Colonic mucosa (tissue), 4 donors: ENCODE measurements around the gene TRIP12. TPM values are rescaled to one million over a fixed set of nuclear protein-coding genes. Genes with fewer than 3 reads are reported as not detected.
"Not testable (repeated sequence)": the region's sequence is repeated elsewhere in the genome, so short reads cannot be mapped to it uniquely, and the experiment has no call there.

Experiments
- DNase-seq: peaks from one replicate; pipeline ENCODE4 v3.0.0-alpha.2; 2020
- H3K27ac ChIP-seq: fragments of 200-600 bp; one replicate; pipeline ENCODE4 v1.8.0; 2021
- H3K27me3 ChIP-seq: fragments of 200-600 bp; one replicate; pipeline ENCODE4 v1.8.0; 2021
- H3K36me3 ChIP-seq: fragments of 200-600 bp; one replicate; pipeline ENCODE4 v1.8.0; 2021
- H3K4me1 ChIP-seq: fragments of 200-600 bp; one replicate; pipeline ENCODE4 v1.8.0; 2021; ENCODE audit warnings: mild to moderate bottlenecking
- H3K4me3 ChIP-seq: fragments of 200-600 bp; one replicate; pipeline ENCODE4 v1.8.0; 2021
- H3K9ac ChIP-seq, 2 donors: one replicate each; pipeline ENCODE4 v1.7.0; 2013; ENCODE audit warnings: control low read depth in 2 of 2, low read depth in 2 of 2, low read length in 2 of 2
- H3K9me3 ChIP-seq: fragments of 200-600 bp; one replicate; pipeline ENCODE4 v1.8.0; 2021
- intact Hi-C: fragments of 100-400 bp; cut with DNase I; formaldehyde crosslinking; loops from one replicate; pipeline ENCODE4 v1.14.1; 2022
- total RNA-seq, 2 donors: library from RNA; stranded (reverse); fragmentation: NEBNext Ultra II Directional in 1 of 2; extraction: Animal tissue kit (Norgen Biotek cat#: 25700) in 1 of 2; gene quantifications; one replicate each; pipeline ENCODE4 v1.2.1, GENCODE V29; 2021
- TF ChIP-seq, protein P1 (sequence below): fragments of 200-600 bp; IDR thresholded peaks from one replicate; pipeline ENCODE4 v1.8.0; 2022; ENCODE audit warnings: antibody characterized with exemption, mild to moderate bottlenecking
- donor health status: healthy.
- donor health status: DM: no; HTN: no; CAD: no.
- donor health status: DM: no; HTN: no; CAD: no.

The TRIP12 gene
- total RNA-seq, 2 donors from 2014 or later, result 180 to 209 TPM

- Histone ChIP-seq H3K4me3 (no peak overlapping the region), H3K9ac (no peak overlapping the region), H3K27ac (no peak overlapping the region), H3K36me3 (no peaks in the 10 kb centered on the region), H3K27me3 (no peaks in the 10 kb centered on the region), H3K9me3 (no peaks in the 10 kb centered on the region), H3K4me1 (no peaks in the 10 kb centered on the region)
- TF ChIP-seq, protein P1, sequence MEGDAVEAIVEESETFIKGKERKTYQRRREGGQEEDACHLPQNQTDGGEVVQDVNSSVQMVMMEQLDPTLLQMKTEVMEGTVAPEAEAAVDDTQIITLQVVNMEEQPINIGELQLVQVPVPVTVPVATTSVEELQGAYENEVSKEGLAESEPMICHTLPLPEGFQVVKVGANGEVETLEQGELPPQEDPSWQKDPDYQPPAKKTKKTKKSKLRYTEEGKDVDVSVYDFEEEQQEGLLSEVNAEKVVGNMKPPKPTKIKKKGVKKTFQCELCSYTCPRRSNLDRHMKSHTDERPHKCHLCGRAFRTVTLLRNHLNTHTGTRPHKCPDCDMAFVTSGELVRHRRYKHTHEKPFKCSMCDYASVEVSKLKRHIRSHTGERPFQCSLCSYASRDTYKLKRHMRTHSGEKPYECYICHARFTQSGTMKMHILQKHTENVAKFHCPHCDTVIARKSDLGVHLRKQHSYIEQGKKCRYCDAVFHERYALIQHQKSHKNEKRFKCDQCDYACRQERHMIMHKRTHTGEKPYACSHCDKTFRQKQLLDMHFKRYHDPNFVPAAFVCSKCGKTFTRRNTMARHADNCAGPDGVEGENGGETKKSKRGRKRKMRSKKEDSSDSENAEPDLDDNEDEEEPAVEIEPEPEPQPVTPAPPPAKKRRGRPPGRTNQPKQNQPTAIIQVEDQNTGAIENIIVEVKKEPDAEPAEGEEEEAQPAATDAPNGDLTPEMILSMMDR, result no peak
- intact Hi-C loops, result no loop called here
- no peak for DNase-seq
Observed at GRCh38 chr2:229927817-229928321, 6.1 kb upstream of the TRIP12 start.

DNA sequence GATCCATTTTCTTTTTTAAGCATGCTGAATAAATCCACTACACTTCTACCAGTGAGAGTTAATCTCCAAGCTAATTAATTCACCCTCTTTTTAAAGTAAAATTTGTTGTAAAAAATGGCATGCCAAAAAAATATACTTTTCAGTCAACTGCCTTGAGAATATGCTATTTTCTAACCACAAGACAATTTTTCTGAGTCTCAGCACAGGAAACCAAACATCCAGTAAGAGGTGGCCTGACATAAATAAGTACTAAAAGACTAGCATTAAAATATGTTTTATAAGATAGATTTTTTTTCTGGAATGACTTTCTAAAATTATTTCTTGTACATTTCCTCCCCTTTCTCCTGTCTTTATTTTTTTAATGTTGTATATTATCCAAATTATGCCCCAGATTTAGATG is 3.4 kb upstream of the TRIP12 start:
- Histone ChIP-seq H3K4me1 (no peaks in the 10 kb centered on the region), H3K27ac (no peak overlapping the region), H3K36me3 (no peaks in the 10 kb centered on the region), H3K4me3 (no peak overlapping the region), H3K27me3 (no peaks in the 10 kb centered on the region), H3K9me3 (no peaks in the 10 kb centered on the region), H3K9ac (no peak overlapping the region)
- intact Hi-C loops, result no loop called here
- DNase-seq, result no peak
- TF ChIP-seq, protein P1, result no peak

GRCh38 chr2:229924541-229924940 is 2.7 kb upstream of the TRIP12 start:
- H3K27me3 ChIP-seq, intact Hi-C loops, H3K9me3 ChIP-seq, DNase-seq, H3K9ac ChIP-seq, H3K27ac ChIP-seq, H3K4me1 ChIP-seq, H3K36me3 ChIP-seq, H3K4me3 ChIP-seq: not testable (repeated sequence)

DNA sequence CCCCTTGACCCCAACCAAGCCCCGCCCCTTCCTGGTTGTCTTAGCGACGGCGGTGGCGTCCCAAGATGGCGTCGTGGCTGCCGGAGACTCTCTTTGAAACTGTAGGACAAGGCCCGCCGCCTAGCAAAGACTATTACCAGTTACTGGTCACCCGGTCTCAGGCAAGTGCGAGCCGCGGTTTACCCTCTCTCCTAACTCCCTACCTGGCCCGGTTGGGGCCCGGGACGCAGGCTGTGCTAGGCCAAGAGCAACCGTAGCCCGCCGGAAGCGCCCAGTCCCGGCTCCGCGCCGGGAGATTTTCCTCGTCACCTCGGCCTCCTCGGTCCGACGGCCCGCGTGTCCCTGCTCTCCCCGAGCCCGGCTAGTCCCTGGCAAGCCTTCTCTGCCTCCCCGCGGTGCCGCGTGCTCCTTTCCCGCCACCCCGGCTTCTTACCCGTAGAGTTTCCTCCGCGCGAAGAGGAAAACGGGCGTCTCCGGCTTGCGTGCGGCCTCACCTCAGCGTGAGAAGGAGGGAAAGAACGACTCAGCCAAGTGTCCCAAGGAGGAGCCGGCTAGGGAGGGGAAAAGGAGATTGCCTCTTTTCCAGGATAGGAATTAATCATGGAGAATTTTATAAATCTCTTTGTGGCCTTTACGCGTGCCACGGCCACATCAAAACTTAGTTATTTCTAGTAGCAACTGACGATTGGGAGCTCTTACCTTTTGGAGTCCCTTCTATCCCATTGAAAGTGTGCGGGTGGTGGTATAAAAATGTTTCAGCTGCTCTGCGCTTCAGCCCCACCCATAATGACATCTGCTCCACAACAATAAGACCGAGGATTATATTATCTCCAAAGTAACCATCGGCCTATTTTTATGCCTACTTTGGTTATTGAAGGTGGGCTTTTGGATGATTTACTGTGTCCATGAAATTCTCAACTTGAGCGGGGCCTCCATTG is 909 bp upstream of the TRIP12 start, which contains the start of gene FBXO36:
TSS of gene FBXO36 (plus strand) at position 55 of the 938 bp plus-strand sequence. CDS start at position 66, 11 bp downstream.
- no peaks in the 10 kb centered on the region for H3K36me3 ChIP-seq
- intact Hi-C loops, result no loop called here

DNA sequence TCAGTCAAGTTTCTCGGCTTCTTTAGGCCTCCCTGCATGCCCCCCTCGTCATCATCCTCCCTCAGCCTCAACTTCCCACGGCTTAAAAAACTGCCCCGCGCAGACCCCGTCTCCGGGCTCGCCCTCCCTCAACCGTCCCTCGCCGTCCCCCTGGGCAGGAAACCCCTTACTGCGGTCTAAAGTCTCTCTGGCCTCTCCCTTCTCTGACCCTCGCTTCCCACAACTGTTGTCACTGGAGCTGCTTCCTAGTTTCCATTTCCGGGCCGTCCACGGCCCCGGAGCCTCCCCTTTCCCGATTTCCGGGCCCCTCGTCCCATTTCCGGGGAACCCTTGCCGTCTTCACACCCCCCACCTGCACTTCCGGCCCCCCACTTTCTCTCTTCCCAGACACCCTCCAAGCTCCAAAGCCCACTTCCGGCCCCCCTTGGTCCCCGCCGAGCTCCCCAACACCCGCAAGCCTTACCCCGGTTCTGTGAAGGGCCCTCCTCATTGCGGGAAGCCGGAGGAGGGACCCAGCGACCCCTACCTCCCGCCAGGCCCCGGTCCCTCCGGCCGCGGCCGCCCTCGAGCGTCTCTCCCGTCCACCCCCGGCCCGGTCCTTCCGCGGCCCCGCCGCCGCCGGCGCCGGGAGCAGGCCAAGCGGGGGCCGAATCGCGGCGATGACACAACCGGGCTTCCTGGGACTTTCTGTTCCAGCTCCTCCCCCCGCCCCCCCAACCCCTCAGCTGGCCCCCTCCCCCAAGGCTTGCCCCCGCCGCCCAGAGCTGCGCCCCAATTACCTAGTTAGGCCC is 513 bp downstream of the TRIP12 start:
- Histone ChIP-seq H3K27ac (peak overlapping the region; percentile 97), H3K9ac (peak overlapping the region; percentile 97 to 98), H3K4me1 (no peaks in the 10 kb centered on the region), H3K36me3 (no peaks in the 10 kb centered on the region), H3K4me3 (peak overlapping the region; percentile 97), H3K9me3 (no peaks in the 10 kb centered on the region), H3K27me3 (no peaks in the 10 kb centered on the region)
- TF ChIP-seq, protein P1, result no peak
- peak; percentile 73 for DNase-seq
- intact Hi-C loops, result no loop called here

More for the DNA sequence above, 909 bp upstream of the TRIP12 start, which contains the start of gene FBXO36:
- TF ChIP-seq, protein P1, result no peak
- Histone ChIP-seq H3K4me1 (no peaks in the 10 kb centered on the region), H3K4me3 (peak within 1 kb of the TSS; percentile 97), H3K27me3 (no peaks in the 10 kb centered on the region), H3K9me3 (no peaks in the 10 kb centered on the region), H3K9ac (peak within 1 kb of the TSS; percentile 97 to 98), H3K27ac (peak within 1 kb of the TSS; percentile 97)
- DNase-seq, result peak; percentile 94
